Stimulated activated CD4-positive, alpha-beta T cell treated with anti-CD3 and anti-CD28 coated beads, TNF-alpha, amount 100 ng/mL, for 24 hours (primary cell): Measurements from ENCODE around the gene ARRB1.
A peak's percentile ranks its signal among the peaks of the same experiment; 100 is the strongest.
"Not testable (repeated sequence)": the region's sequence is repeated elsewhere in the genome, so short reads cannot be mapped to it uniquely, and the experiment has no call there.

Experiments used
- DNase-seq, 3 experiments: peaks; one replicate each; pipeline ENCODE4 v3.0.0-alpha.2; 2020; ENCODE audit warnings: low read depth in 3 of 3

Gene ARRB1

DNA sequence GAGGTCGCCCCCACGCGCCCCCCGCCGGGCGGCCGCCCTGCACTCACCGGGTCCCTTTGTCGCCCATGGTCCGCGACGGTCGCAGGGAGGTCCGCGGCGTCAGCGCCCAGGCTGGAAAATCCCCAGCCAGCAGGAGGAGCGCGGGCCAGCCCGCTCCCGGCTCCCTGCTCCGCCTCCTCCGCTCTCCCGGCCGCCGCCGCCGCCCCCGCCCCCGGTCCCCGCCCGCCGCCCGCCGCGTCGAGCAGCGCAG is at the start of gene ARRB1:
ARRB1 (minus strand) TSS at position 121 of the 250 bp plus-strand sequence; CDS start at position 67, 54 bp downstream.
- no peak for DNase-seq

DNA sequence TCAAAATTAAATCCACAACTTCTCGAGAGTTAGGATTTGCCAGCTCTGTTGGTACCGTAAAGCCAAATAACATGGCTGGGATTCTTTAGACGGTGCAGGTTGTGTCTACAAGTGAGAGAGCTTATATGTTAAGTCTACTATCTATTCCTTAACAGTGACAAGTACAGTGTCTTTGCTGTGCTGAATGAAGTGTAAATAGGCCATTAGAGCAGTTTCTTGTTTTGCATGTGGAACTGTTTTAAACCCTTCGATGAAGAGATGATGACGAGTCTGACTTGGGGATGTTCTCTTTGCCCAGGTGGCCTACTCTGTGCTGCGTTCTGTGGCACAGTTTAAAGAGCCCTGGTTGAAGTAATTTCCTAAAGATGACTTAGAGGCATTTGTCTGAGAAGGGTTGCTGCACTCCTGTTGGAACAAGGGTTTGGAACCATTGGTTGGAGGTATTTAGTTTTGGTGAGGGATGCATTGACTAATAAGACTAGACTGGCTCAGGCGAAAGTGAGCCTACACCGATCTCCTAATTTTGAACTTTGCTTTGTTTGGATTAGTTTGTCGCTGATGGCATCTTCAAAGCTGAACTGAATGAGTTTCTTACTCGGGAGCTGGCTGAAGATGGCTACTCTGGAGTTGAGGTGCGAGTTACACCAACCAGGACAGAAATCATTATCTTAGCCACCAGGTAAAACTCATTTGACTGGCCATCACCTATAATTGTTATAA is 48.8 kb upstream of the ARRB1 start:
- no peak for DNase-seq

DNA sequence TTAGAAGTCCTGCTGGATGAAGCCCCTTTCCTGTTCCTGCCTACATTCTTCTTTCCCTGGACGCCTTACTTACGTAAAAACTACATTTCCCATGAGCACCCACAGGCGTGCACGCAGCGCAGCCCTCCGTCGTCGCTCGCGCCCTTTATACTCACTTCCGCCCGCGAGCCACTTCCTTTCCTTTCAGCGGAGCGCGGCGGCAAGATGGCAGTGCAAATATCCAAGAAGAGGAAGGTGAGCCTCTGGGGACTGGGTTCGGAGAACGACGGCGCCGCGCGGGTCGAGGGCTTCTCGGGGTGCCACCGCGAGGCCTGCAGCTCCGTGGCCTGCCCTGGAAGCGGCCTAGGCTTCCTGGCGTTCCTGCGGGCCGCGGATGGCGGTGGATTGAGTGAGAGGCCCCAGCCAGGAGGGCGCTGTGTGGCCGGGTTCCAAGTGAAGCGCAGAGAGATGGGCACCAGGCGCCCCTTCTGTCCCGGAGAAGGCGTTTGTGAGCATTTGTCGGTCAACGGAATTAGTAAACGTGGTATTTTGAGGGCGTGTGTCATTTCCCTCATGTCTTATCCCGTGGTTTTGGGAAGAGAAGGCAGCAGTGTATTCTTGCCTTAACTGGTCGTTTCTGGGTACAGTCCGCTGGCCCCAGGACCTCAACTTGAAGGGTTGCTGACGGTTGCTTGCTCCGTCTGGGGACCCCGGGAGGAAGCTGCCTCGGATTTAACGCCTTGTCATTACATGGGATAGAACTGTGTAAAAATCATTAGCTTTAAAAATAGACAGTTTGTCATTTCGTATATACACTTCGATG is 48.1 kb upstream of the ARRB1 start, which contains the start of gene RPS3:
RPS3 (plus strand) TSS at position 175 of the 802 bp plus-strand sequence; CDS start at position 205, 30 bp downstream.
- peak; percentile 75 to 88 (median 81) for DNase-seq

DNA sequence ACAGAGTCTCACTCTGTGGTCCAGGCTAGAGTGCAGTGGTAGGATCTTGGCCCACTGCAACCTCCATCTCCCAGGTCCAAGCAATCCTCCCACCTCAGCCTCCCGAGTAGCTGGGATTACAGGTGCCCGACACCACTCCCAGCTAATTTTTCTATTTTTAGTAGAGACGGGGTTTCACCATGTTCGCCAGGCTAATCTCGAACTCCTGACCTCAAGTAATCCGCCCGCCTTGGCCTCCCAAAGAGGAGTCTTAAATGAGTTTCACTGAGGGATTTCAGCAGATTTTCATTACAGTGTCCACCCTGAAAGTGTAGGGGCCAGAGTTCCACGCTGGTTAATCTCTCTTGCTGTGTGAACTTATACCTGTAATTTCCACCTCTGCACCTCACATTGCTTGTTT is 47.4 kb upstream of the ARRB1 start:
- no peak for DNase-seq

DNA sequence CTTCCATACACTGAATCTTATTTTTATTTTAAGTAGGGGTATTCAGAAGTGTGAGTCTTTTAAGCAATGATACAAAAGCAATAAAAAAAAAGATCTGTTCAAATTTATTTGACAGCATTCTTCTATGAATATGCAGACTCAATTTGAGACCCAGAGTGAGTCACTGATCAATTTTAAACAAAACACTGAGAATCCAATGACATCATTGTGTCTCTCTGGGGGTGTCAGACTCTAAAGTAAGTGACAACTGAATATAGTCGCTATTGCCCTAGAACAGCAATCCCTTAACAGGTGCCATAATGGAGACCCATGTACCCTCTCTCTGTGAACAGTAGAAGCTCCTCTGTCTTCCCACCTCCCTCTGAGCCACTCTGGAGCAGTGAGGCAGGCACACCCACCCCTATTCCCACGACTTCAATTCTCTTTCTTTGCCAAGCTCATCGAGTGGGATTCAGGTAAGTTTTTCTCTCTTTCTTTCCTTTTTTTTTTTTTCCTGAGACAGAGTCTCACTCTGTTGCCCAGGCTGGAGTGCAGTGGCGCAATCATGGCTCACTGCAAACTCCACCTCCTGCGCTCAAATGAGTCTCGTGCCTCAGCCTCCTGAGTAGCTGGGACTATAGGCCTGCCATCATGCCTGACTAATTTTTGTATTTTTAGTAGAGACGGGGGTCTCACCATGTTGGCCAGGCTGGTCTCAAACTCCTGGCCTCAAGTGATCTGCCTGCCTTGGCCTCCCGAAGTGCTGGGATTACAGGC is 42.8 kb upstream of the ARRB1 start:
- no peak for DNase-seq

DNA sequence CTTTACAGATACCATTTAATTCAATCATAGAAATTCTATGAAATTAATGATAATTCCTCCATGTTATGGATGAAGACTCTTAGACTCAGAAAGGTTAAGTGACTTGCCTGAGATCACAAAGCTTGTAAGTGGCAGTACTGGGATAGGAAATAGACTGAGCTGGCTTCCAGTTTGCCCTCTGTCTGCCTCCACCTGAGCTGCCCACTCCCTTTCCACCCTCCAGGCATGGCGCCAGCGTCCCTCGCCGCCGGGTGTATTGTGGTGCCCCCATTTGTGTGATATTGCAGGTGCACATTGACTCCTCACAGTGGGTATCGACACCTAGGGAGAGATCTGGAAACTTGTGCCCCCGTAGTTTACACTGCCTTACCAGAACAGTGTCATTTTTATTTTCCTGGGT is 38.5 kb upstream of the ARRB1 start:
- no peak for DNase-seq

- no peak for DNase-seq
Measured at GRCh38 chr11:75389276-75389605, 37.8 kb upstream of the ARRB1 start.

GRCh38 chr11:75388386-75389275 is 37.2 kb upstream of the ARRB1 start:
- DNase-seq, result peak; percentile 38 to 60 (median 55)

DNA sequence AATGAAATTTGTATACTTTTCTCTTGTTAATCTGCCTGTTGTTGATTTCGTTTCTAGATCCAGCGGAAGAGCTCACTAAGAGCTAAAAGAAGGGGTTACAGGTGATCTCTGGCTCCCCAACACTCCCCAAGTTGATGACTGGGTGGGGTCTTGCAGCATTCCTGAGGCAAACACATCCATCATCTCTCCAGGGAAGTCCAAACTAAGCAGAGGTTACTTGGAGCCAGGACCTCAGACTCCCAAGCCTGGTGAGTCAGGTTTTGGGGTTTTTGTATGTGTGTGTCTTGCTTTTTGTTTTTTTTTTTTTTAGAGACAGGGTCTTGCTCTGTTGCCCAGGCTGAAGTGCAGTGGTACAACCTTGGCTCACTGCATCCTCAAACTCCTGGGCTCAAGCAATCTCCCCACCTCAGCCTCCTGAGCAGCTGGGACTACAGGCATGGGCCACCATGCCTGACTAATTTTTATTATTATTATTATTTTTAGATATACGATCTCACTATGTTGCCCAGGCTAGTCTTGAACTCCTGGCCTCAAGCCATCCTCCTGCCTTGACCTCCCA is 36.4 kb upstream of the ARRB1 start:
- no peak for DNase-seq

- DNase-seq, result no peak
Measured at GRCh38 chr11:75386942-75387630, 35.6 kb upstream of the ARRB1 start.

DNA sequence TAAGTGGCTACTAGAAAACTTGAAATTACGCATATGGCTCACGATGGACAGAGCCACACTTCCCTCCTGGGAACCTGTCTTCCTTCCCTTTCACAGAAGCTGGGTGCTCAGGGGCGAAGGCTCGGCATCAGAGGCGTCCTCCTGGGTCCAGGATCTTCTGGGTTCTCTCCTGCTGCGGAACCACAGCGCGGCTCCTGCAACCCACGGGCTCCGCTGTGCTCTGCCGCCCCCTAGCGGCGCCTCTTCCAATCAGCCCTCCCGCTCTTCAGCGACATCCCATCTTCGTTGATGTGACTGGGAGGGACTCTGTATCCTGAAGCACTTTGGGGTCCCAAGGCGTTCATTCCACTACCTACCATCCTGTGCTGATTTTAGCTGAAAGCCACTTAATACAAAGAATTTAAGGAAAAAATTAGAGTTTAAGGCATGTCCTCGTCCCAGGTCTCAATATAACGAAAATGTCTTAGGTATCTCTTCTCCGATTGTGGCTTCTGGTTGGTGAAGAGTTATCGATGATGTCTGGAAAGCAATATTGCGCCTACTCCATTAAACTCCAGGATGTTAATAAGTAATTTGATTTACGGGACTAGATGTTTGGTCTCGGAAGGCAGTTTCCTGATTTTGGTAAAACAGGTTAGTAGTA is 33.1 kb upstream of the ARRB1 start:
- peak; percentile 50 to 69 (median 56) for DNase-seq

DNA sequence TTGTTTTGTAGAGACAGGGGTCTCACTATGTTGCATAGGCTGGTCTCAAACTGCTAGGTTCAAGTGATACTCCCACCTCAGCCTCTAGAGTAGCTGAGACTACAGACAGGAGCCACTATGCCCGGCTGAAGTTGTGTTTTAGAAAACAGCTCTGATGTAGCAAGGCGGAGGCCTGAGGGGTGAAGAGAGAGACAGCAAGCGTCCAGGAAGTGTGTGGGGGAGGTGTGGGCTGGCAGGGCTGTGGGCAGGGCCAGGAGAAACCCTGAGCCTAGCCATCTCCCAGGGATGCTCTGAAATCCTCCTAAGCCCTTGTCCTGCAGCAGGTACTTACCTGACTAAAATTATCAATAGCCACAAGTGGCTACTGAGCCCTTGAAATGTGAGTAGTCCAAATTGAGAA is 31.8 kb upstream of the ARRB1 start:
- no peak for DNase-seq

DNA sequence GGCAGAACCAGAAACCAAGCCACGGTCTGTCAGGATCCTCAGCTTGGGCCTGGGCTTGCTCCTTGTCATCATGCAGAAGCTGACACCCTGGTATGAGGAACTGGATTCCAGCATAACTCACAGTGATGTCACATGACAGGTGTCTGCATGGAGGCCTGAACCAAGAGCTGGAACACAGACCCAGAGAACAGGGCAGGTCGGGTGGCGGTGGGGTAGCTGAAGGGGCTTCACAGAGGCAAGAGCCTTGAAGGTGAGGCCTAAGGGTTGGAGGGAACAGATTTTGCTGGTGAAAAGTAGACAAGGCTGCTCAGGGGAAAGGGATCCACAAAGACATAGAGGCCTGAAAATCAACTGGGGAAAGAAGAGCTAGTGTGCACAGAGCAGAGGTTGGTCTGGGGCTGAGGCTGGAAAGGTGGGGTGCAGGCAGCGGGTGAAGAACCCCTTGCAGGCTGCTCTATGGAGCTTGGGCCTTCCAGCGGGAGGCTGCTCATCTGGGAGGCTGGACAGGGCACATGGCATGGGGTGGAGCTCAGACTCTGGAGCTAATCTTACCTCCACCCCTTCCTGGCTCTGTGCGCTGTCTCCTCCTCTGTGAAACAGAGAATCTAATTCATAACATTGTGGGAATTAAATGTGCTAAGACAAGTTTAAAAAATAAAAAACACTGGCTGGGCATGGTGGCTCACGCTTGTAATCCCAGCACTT is 29.4 kb upstream of the ARRB1 start:
- no peak for DNase-seq

DNA sequence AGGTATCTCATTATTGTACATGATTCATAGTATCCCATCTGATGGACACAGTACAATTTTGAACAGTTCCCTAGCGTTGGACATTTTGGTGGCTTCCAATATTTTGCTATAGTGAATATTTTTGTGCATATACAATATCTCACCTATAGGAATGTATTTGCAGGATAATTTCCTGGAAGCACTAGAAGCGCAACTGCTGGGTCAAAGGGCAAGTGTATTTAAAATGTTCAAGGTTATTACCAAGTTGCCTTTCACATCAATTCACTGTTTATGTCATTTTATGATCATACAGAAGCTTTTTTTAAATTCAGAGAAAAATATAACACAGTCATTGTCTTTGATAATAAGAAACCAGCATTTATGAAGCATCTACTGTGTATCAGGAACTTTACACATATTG is 28.8 kb upstream of the ARRB1 start:
- no peak for DNase-seq

GRCh38 chr11:75378776-75379175 is 27.3 kb upstream of the ARRB1 start:
- DNase-seq, result not testable (repeated sequence)

- DNase-seq, result no peak
Measured at GRCh38 chr11:75376175-75376574, 24.7 kb upstream of the ARRB1 start.

DNA sequence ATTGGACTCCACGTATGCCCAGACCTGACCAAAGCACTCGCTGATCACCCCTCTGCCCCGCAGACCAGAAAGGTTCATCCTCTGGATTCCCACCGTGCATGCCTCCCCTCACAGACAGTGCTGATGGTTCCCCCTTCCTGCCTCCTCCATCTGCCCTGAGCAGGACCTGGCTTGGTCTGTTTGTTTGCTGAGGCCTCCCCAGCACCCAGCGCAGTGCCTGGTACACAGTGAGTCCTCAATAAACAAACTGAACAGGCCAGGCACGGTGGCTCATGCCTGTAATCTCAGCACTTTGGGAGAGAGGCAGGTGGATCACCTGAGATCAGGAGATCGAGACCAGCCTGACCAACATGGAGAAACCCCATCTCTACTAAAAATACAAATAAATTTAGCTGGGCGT is 24.2 kb upstream of the ARRB1 start:
- DNase-seq, result no peak

DNA sequence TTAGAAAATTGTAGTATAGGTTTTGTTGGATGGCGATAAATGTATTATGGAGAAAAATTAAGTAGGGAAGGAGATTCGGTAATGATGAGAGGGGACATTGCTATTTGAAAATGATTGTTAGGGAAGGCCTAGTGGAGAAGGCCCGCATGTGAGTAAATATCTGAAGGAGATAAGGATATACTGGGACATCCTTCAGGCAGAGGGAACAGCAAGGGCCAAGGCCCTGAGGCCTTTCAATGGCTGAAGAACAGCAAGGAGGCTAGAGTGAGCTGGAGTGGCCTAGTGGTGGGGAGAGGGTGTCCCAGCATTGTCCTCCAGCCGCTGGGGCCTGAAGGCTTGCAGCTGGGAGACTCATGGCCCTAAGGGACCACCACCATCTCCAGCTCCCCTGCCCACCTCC is 23.2 kb upstream of the ARRB1 start:
- DNase-seq, result no peak

DNA sequence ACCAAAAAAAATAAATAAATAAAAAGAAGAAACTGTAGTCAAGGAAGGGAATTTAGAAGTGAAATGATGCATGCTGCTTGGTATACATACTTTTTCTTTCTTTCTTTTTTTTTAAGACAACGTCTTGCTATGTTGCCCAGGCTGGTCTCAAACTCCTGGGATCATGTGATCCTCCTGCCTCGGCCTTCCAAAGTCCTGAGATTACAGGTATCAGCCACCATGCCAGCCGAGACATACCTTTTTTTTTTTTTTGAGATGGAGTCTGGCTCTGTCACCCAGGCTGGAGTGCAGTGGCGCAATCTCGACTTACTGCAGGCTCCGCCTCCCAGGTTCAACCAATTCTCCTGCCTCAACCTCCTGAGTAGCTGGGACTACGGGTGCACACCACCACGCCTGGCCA is 21.7 kb upstream of the ARRB1 start:
- DNase-seq, result no peak
